Karpas-422 (cell line): ENCODE data around the gene CACNA1H. TPM values are rescaled to one million over a fixed set of nuclear protein-coding genes. Genes with fewer than 3 reads are reported as not detected.
"Not testable (repeated sequence)": the region's sequence is repeated elsewhere in the genome, so short reads cannot be mapped to it uniquely, and the experiment has no call there.

Source experiments
- DNase-seq: peaks from one replicate; pipeline ENCODE4 v3.0.0-alpha.2; 2015
- H2AFZ ChIP-seq: fragments of 200-600 bp; sonication (generic); 2 replicates; pipeline ENCODE4 v1.6.1; 2014; ENCODE audit warnings: antibody characterized with exemption, low read length, mixed read lengths
- H3K27ac ChIP-seq: fragments of 200-600 bp; sonication (generic); 2 replicates; pipeline ENCODE4 v1.5.1; 2014; ENCODE audit warnings: mild to moderate bottlenecking, low read length, moderate library complexity
- H3K27me3 ChIP-seq: fragments of 200-600 bp; sonication (generic); 2 replicates; pipeline ENCODE4 v1.6.1; 2014; ENCODE audit warnings: low read length, mixed read lengths
- H3K36me3 ChIP-seq: fragments of 200-600 bp; sonication (generic); 2 replicates; pipeline ENCODE4 v1.6.1; 2014; ENCODE audit warnings: low read length, mixed read lengths; ENCODE audit not compliant: insufficient read depth
- H3K4me1 ChIP-seq: fragments of 200-600 bp; sonication (generic); 2 replicates; pipeline ENCODE4 v1.6.1; 2014; ENCODE audit warnings: mild to moderate bottlenecking, low read length, mixed read lengths
- H3K4me2 ChIP-seq: fragments of 200-600 bp; sonication (generic); 2 replicates; pipeline ENCODE4 v1.6.1; 2014; ENCODE audit warnings: low read length, low read depth, mild to moderate bottlenecking; ENCODE audit not compliant: poor library complexity, severe bottlenecking
- H3K4me3 ChIP-seq: fragments of 200-600 bp; sonication (generic); 2 replicates; pipeline ENCODE4 v1.5.1; 2014; ENCODE audit warnings: mild to moderate bottlenecking, antibody characterized with exemption, low read length, mixed read lengths
- H3K79me2 ChIP-seq: fragments of 200-600 bp; sonication (generic); 2 replicates; pipeline ENCODE4 v1.6.1; 2014; ENCODE audit warnings: mild to moderate bottlenecking, low read length, mixed read lengths
- H3K9ac ChIP-seq: fragments of 200-600 bp; sonication (generic); 2 replicates; pipeline ENCODE4 v1.6.0; 2014; ENCODE audit warnings: low read length
- H3K9me2 ChIP-seq: fragments of 200-600 bp; sonication (generic), shearing (Covaris generic); replicated peaks from 2 replicates; pipeline ENCODE4 v1.6.0; 2014; ENCODE audit warnings: mild to moderate bottlenecking, low read length, moderate library complexity; ENCODE audit not compliant: insufficient read depth
- H3K9me3 ChIP-seq: fragments of 300-700, 200-600 bp; sonication (generic); 2 replicates; pipeline ENCODE4 v1.6.1; 2014; ENCODE audit warnings: low read length, mixed read lengths
- H4K20me1 ChIP-seq: fragments of 200-600 bp; sonication (generic); 2 replicates; pipeline ENCODE4 v1.6.1; 2014; ENCODE audit warnings: mild to moderate bottlenecking, antibody characterized with exemption, low read length, low read depth; ENCODE audit not compliant: insufficient read depth
- total RNA-seq: library from RNA; depleted of rRNA; stranded (reverse); fragments of >200 nt; shearing (Covaris generic); gene quantifications from 2 replicates; pipeline ENCODE4 v1.2.3, GENCODE V29; 2014; ENCODE audit warnings: low replicate concordance

The CACNA1H gene
- total RNA-seq, 1 experiment from 2014 or later, result not detected

DNA sequence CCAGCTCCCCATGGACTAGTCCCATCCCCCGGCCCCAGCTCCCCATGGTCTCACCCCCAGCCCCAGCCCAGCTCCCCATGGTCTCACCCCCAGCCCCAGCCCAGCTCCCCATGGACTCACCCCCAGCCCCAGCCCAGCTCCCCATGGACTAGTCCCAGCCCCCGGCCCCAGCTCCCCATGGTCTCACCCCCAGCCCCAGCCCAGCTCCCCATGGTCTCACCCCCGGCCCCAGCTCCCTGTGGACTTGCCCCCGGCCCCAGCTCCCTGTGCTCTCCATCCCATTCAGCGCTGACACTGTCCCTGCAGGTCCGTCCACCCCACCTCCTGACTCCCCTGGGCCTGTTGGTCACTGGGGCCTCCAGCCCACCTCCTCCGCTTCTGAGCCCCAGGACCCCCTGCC, 78.4 kb downstream of the CACNA1H start:
- not testable (repeated sequence) for H3K9me3 ChIP-seq, DNase-seq, H3K4me2 ChIP-seq

DNA sequence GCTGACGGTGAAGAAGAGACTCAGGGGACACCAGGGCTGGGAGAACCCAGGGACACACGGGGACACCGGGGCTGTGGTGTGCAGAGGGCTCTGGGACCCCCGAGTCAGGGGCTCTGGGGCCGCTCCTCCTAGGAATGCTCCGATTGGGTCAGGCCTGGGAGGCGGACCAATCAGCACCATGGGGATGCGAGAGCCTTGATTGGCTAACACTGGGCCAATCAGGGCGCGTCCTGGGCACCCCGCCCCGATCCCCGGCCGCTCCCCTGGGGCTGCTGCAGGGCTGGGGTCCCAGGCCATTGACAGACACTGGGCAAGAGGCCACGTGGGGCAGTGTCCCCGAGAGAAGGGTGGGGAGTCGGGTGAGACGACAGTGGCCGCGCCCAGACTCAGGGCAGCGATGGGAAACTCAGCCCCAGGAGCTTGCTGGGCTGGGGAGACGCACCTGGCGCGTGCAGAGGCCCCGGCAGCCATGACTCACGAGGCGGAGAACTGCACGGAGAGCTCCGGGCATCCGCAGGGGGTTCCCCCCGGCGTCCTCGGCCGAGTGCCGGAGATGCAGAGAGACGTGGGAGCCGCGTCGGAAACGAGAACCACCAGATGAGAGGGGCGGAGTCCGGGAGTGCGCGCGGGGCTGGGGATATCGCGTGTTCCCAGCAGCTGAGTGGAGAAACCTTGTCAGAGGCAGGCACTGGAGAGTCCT, 79.3 kb downstream of the CACNA1H start:
- H3K27me3 ChIP-seq, H3K79me2 ChIP-seq, H3K9me3 ChIP-seq, DNase-seq, H3K4me3 ChIP-seq, H3K4me1 ChIP-seq, H4K20me1 ChIP-seq, H3K27ac ChIP-seq, H2AFZ ChIP-seq, H3K9ac ChIP-seq, H3K36me3 ChIP-seq, H3K9me2 ChIP-seq, H3K4me2 ChIP-seq: not testable (repeated sequence)

More for the DNA sequence above, 78.4 kb downstream of the CACNA1H start:
- not testable (repeated sequence) for H3K27ac ChIP-seq, H3K79me2 ChIP-seq, H3K9ac ChIP-seq, H4K20me1 ChIP-seq, H3K4me1 ChIP-seq, H3K36me3 ChIP-seq, H3K4me3 ChIP-seq, H3K9me2 ChIP-seq, H2AFZ ChIP-seq, H3K27me3 ChIP-seq

DNA sequence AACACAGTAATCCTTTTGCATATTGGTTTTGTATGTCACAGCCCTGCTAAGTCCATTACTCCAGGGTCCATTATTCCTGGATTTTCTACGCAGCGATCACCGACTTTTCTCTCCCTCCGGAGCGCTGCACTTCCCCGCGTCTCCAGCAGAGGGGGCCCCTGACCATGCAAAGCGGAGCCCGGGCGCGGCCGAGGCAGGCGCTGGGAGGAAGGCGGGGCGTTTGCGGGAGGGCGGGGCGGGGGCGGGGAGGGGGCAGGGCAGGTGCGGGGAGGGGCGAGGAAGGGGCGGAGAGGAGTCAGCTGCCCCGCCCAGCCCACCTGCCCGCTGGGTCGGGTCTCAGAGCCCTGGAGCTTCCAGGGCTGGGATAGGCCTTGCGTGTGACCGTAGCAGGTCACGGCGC, 83.8 kb downstream of the CACNA1H start:
- not testable (repeated sequence) for H3K9ac ChIP-seq, H2AFZ ChIP-seq, H3K27me3 ChIP-seq, H3K4me2 ChIP-seq, H3K79me2 ChIP-seq, H3K4me1 ChIP-seq, H3K4me3 ChIP-seq, H3K9me3 ChIP-seq, DNase-seq, H3K9me2 ChIP-seq, H4K20me1 ChIP-seq, H3K36me3 ChIP-seq, H3K27ac ChIP-seq

DNA sequence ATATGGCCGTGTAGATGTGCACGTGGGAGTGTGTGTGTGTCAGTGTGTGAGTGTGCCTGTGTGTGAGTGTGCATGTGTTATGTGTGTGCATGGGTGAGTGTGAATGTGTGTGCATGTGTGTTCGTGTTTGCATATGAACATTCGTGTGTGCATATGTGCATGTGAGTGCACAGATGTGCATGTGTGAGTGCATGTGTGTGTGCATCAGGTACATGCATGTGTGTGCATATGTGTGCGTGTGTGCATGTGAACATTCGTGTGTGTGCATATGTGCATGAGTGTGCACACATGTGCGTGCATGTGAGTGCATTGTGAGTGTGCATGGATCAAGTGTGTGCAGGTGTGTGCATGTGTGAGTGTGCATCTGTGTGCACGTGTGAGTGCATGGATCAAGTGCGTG, 85.1 kb downstream of the CACNA1H start:
- Histone ChIP-seq H2AFZ (no peak overlapping the region), H3K9me3 (no peaks in the 10 kb centered on the region), H3K36me3 (no peaks in the 10 kb centered on the region), H3K79me2 (no peaks in the 10 kb centered on the region), H3K4me1 (no peaks in the 10 kb centered on the region), H3K9me2 (no peaks in the 10 kb centered on the region), H4K20me1 (no peaks in the 10 kb centered on the region), H3K27ac (no peak overlapping the region), H3K9ac (no peak overlapping the region), H3K27me3 (no peaks in the 10 kb centered on the region), H3K4me3 (no peak overlapping the region), H3K4me2 (no peak overlapping the region)
- peak; percentile 2 for DNase-seq

DNA sequence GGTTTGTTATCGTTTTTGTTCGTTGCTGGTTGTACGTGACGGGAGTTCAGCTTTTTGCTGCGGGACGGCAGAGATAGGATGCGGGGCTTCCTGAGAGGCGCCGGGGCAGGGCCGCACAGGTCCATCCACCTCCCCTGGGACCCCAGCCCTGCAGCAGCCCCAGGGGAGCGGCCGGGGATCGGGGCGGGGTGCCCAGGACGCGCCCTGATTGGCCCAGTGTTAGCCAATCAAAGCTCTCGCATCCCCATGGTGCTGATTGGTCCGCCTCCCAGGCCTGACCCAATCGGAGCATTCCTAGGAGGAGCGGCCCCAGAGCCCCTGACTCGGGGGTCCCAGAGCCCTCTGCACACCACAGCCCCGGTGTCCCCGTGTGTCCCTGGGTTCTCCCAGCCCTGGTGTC, 86.0 kb downstream of the CACNA1H start:
- not testable (repeated sequence) for H2AFZ ChIP-seq, H3K36me3 ChIP-seq, H3K9me2 ChIP-seq, H3K9ac ChIP-seq, H3K4me3 ChIP-seq, H3K27ac ChIP-seq, H3K27me3 ChIP-seq, H3K79me2 ChIP-seq, H4K20me1 ChIP-seq, H3K4me1 ChIP-seq, H3K9me3 ChIP-seq, H3K4me2 ChIP-seq, DNase-seq

DNA sequence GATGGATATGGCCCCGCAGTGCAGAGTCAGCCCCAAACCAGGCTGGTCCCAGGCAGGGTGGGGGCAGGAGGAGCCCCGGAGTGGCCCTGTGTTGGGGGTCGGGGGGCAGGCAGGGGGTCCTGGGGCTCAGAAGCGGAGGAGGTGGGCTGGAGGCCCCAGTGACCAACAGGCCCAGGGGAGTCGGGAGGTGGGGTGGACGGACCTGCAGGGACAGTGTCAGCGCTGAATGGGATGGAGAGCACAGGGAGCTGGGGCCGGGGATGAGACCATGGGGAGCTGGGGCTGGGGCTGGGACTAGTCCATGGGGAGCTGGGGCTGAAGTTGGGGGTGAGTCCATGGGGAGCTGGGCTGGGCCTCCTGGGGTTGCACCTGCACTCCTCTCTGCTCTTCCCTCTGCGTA, 86.7 kb downstream of the CACNA1H start:
- not testable (repeated sequence) for H4K20me1 ChIP-seq, H3K27ac ChIP-seq, H3K79me2 ChIP-seq, H3K36me3 ChIP-seq, H3K9me3 ChIP-seq, H2AFZ ChIP-seq, H3K4me2 ChIP-seq, H3K4me1 ChIP-seq, H3K9ac ChIP-seq, H3K27me3 ChIP-seq, DNase-seq, H3K9me2 ChIP-seq, H3K4me3 ChIP-seq

DNA sequence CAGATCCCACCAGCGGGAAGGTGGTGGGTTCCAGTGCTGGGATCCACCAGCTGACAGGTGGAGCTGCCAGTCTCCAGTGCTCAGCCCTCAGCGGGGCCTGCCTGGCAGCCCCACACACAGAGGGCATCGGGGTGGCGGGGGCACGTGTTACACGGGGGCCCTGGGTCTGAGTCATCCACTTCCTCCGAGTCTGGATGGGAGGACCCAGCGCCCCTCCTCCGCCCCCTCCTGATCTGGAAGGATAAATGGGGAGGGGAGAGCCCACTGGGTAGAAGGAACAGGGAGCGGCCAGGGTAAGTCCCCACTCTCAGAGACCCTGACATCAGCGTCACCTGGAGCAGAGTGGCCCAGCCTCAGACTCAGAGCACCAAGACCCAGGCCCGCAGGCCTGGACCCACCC, 87.5 kb downstream of the CACNA1H start, which contains the start of gene TPSAB1:
Gene TPSAB1 (plus strand): TSS at position 270 of the 400 bp plus-strand sequence. CDS start 234 bp downstream, outside the sequence.
- not testable (repeated sequence) for H4K20me1 ChIP-seq, H3K4me3 ChIP-seq, H2AFZ ChIP-seq, H3K4me1 ChIP-seq, H3K9ac ChIP-seq, H3K9me3 ChIP-seq, DNase-seq, H3K4me2 ChIP-seq, H3K79me2 ChIP-seq, H3K27ac ChIP-seq, H3K27me3 ChIP-seq, H3K9me2 ChIP-seq, H3K36me3 ChIP-seq

DNA sequence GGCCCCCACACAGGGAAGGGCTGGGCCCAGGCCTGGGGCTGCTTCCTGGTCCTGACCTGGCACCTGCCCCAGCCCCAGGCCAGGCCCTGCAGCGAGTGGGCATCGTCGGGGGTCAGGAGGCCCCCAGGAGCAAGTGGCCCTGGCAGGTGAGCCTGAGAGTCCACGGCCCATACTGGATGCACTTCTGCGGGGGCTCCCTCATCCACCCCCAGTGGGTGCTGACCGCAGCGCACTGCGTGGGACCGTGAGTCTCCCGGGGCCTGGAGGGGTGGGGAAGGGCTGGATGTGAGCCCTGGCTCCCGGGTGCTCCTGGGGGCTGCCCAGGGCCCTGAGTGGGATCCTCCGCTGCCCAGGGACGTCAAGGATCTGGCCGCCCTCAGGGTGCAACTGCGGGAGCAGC, 88.2 kb downstream of the CACNA1H start:
- H3K27me3 ChIP-seq, H3K4me1 ChIP-seq, H3K9me2 ChIP-seq, H2AFZ ChIP-seq, H3K4me3 ChIP-seq, H3K79me2 ChIP-seq, H3K36me3 ChIP-seq, DNase-seq, H3K9me3 ChIP-seq, H4K20me1 ChIP-seq, H3K4me2 ChIP-seq, H3K9ac ChIP-seq, H3K27ac ChIP-seq: not testable (repeated sequence)

DNA sequence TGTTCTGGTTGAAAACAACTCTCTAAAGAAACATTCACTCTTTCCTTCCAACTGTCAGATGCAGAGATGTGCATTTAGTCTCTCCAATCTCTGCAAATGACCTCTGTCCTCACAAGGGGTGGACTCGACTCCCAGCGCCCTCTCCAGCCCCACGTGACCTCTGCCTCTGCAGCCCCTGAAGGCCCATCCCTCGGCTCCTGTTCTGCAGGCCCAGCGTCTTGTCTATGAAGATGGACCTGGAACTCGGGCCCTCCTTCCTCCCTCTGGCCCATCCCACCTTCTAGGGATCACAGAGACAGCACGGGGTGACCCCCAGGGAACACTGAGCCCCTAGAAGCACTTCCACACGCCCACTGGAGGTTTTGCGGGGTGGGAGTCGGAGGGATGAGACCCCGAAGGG, 90.5 kb downstream of the CACNA1H start:
- H3K27ac ChIP-seq, H3K27me3 ChIP-seq, H4K20me1 ChIP-seq, H3K9me2 ChIP-seq, DNase-seq, H3K9ac ChIP-seq, H3K4me1 ChIP-seq, H3K9me3 ChIP-seq, H2AFZ ChIP-seq, H3K36me3 ChIP-seq, H3K4me2 ChIP-seq, H3K4me3 ChIP-seq, H3K79me2 ChIP-seq: not testable (repeated sequence)
